ENCODE results near the gene SLC40A1.

Gene SLC40A1

GRCh38 chr2:189560273-189560586 lies 20.4 kb downstream of the SLC40A1 start:
- Histone ChIP-seq H3K27me3 (ENCODE audit: insufficient read depth, low read length, poor library complexity, severe bottlenecking) (no peaks in the 10 kb centered on the region), H3K4me1 (ENCODE audit: insufficient read depth, low read length, poor library complexity, severe bottlenecking) (peaks cover 40% of the 10 kb centered on the region), H4K20me1 (ENCODE audit: insufficient read depth, low read length, poor library complexity, severe bottlenecking) (peaks cover 25% of the 10 kb centered on the region), H3K9ac (ENCODE audit: low read depth, low read length, poor library complexity, severe bottlenecking) (no peak overlapping the region), H3K36me3 (ENCODE audit: insufficient read depth, low read length) (peaks cover 43% of the 10 kb centered on the region), H2AFZ (ENCODE audit: low read length) (no peak overlapping the region), H3K4me2 (ENCODE audit: low read depth, low read length, poor library complexity, severe bottlenecking) (no peak overlapping the region), H3F3A (ENCODE audit: low read depth) (no peaks in the 10 kb centered on the region), H3K9me2 (replicated peaks; ENCODE audit: low read depth, low read length) (no peaks in the 10 kb centered on the region), H3K4me3 (ENCODE audit: low read length, poor library complexity, severe bottlenecking) (no peak overlapping the region), H3K79me2 (ENCODE audit: insufficient read depth, low read length) (peaks cover 27% of the 10 kb centered on the region), H3K9me3 (ENCODE audit: insufficient read depth, low read depth, low read length) (no peaks in the 10 kb centered on the region)
- no peak for TF ChIP-seq EZH2phosphoT487 (IDR thresholded peaks at IDR 0.05; ENCODE audit: borderline replicate concordance)
- no peak for TF ChIP-seq CTCF (conservative IDR thresholded peaks at IDR 0.05; ENCODE audit: low read length)

- Histone ChIP-seq H3K4me1 (ENCODE audit: insufficient read depth, low read length, poor library complexity, severe bottlenecking) (peaks cover 40% of the 10 kb centered on the region), H3K9me2 (replicated peaks; ENCODE audit: low read depth, low read length) (no peaks in the 10 kb centered on the region), H3K9ac (ENCODE audit: low read depth, low read length, poor library complexity, severe bottlenecking) (no peak overlapping the region), H3K36me3 (ENCODE audit: insufficient read depth, low read length) (peaks cover 38% of the 10 kb centered on the region), H3K4me3 (ENCODE audit: low read length, poor library complexity, severe bottlenecking) (no peak overlapping the region), H3K27me3 (ENCODE audit: insufficient read depth, low read length, poor library complexity, severe bottlenecking) (no peaks in the 10 kb centered on the region), H3F3A (ENCODE audit: low read depth) (no peaks in the 10 kb centered on the region), H3K4me2 (ENCODE audit: low read depth, low read length, poor library complexity, severe bottlenecking) (peak overlapping the region; percentile 9), H4K20me1 (ENCODE audit: insufficient read depth, low read length, poor library complexity, severe bottlenecking) (peaks cover 25% of the 10 kb centered on the region), H3K79me2 (ENCODE audit: insufficient read depth, low read length) (peaks cover 22% of the 10 kb centered on the region), H3K9me3 (ENCODE audit: insufficient read depth, low read depth, low read length) (no peaks in the 10 kb centered on the region), H2AFZ (ENCODE audit: low read length) (no peak overlapping the region)
- TF ChIP-seq EZH2phosphoT487 (IDR thresholded peaks at IDR 0.05; ENCODE audit: borderline replicate concordance) (no peak), CTCF (conservative IDR thresholded peaks at IDR 0.05; ENCODE audit: low read length) (no peak)
These were observed 20.9 kb downstream of the SLC40A1 start for GRCh38 chr2:189559579-189560272.

- Histone ChIP-seq H3K79me2 (ENCODE audit: insufficient read depth, low read length) (peaks cover 17% of the 10 kb centered on the region), H3K27me3 (ENCODE audit: insufficient read depth, low read length, poor library complexity, severe bottlenecking) (no peaks in the 10 kb centered on the region), H2AFZ (ENCODE audit: low read length) (no peak overlapping the region), H3F3A (ENCODE audit: low read depth) (no peaks in the 10 kb centered on the region), H3K9me3 (ENCODE audit: insufficient read depth, low read depth, low read length) (no peaks in the 10 kb centered on the region), H3K9ac (ENCODE audit: low read depth, low read length, poor library complexity, severe bottlenecking) (no peak overlapping the region), H3K4me2 (ENCODE audit: low read depth, low read length, poor library complexity, severe bottlenecking) (no peak overlapping the region), H3K4me3 (ENCODE audit: low read length, poor library complexity, severe bottlenecking) (no peak overlapping the region), H3K36me3 (ENCODE audit: insufficient read depth, low read length) (peaks cover 28% of the 10 kb centered on the region), H3K9me2 (replicated peaks; ENCODE audit: low read depth, low read length) (no peaks in the 10 kb centered on the region), H3K4me1 (ENCODE audit: insufficient read depth, low read length, poor library complexity, severe bottlenecking) (peaks cover 40% of the 10 kb centered on the region), H4K20me1 (ENCODE audit: insufficient read depth, low read length, poor library complexity, severe bottlenecking) (peaks cover 25% of the 10 kb centered on the region)
- TF ChIP-seq EZH2phosphoT487 (IDR thresholded peaks at IDR 0.05; ENCODE audit: borderline replicate concordance) (no peak), CTCF (conservative IDR thresholded peaks at IDR 0.05; ENCODE audit: low read length) (no peak)
These were observed 21.9 kb downstream of the SLC40A1 start for GRCh38 chr2:189558516-189559272.
